ENCODE data around the gene RXFP3.
A peak's percentile ranks its signal among the peaks of the same experiment; 100 is the strongest.

The RXFP3 gene

GRCh38 chr5:33931136-33931535 lies 5.0 kb upstream of the RXFP3 start:
- TF ChIP-seq MAX (IDR thresholded peaks at IDR 0.05; ENCODE audit: low read depth, low read length), result no peak
- no peak for TF ChIP-seq POLR2A (IDR thresholded peaks at IDR 0.05; ENCODE audit: extremely low read depth, insufficient read length)
- no peak for TF ChIP-seq MYC (IDR thresholded peaks at IDR 0.05; ENCODE audit: low read depth, low read length)
- no peak for TF ChIP-seq CTCF (IDR thresholded peaks at IDR 0.05; ENCODE audit: low read depth, low read length)
- H3K4me3 ChIP-seq (ENCODE audit: low read depth, low read length), result no peak overlapping the region
- no peak for DNase-seq (ENCODE audit: low read depth)

DNA sequence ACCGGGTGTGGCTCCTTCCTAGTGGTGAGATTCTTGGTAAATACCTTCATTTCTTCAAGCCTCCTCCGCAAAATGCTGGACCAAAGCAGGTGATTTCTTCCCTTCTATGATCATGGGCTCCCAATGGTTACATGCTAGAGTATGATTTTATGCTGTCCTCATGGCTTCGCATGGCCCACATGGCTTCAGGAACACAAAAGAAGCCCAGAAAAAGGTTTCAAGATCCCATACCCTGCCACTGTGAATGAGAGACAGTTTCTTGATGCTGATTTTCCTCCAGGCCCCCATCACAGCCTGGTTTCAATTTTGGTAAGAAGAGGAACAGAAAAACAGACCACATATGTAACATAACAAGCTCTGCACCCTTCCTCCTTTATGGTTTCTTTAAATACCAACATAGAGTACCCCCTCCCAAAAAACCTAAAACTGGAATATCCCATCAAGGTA lies 2.4 kb upstream of the RXFP3 start:
- TF ChIP-seq CTCF (IDR thresholded peaks at IDR 0.05; ENCODE audit: low read depth, low read length) (no peak), POLR2A (IDR thresholded peaks at IDR 0.05; ENCODE audit: extremely low read depth, insufficient read length) (no peak), MAX (IDR thresholded peaks at IDR 0.05; ENCODE audit: low read depth, low read length) (no peak), MYC (IDR thresholded peaks at IDR 0.05; ENCODE audit: low read depth, low read length) (no peak)
- DNase-seq (ENCODE audit: low read depth), result no peak

GRCh38 chr5:33934176-33934575 lies 2.0 kb upstream of the RXFP3 start:
- H3K4me3 ChIP-seq (ENCODE audit: low read depth, low read length), result no peak overlapping the region
- DNase-seq (ENCODE audit: low read depth), result no peak
- no peak for TF ChIP-seq CTCF (IDR thresholded peaks at IDR 0.05; ENCODE audit: low read depth, low read length)
- no peak for TF ChIP-seq MYC (IDR thresholded peaks at IDR 0.05; ENCODE audit: low read depth, low read length)
- no peak for TF ChIP-seq POLR2A (IDR thresholded peaks at IDR 0.05; ENCODE audit: extremely low read depth, insufficient read length)

More for the DNA sequence above, 2.4 kb upstream of the RXFP3 start:
- no peak overlapping the region for H3K4me3 ChIP-seq (ENCODE audit: low read depth, low read length)

GRCh38 chr5:33936004-33936380 lies 194 bp upstream of the RXFP3 start:
- peak; percentile 33 for DNase-seq (ENCODE audit: low read depth)
- no peak overlapping the region for H3K4me3 ChIP-seq (ENCODE audit: low read depth, low read length)
- TF ChIP-seq MYC (IDR thresholded peaks at IDR 0.05; ENCODE audit: low read depth, low read length), result no peak
- no peak for TF ChIP-seq MAX (IDR thresholded peaks at IDR 0.05; ENCODE audit: low read depth, low read length)
- TF ChIP-seq CTCF (IDR thresholded peaks at IDR 0.05; ENCODE audit: low read depth, low read length), result no peak
- no peak for TF ChIP-seq POLR2A (IDR thresholded peaks at IDR 0.05; ENCODE audit: extremely low read depth, insufficient read length)

- no peak for DNase-seq (ENCODE audit: low read depth)
- no peak overlapping the region for H3K4me3 ChIP-seq (ENCODE audit: low read depth, low read length)
- no peak for TF ChIP-seq POLR2A (IDR thresholded peaks at IDR 0.05; ENCODE audit: extremely low read depth, insufficient read length)
- no peak for TF ChIP-seq MYC (IDR thresholded peaks at IDR 0.05; ENCODE audit: low read depth, low read length)
- TF ChIP-seq CTCF (IDR thresholded peaks at IDR 0.05; ENCODE audit: low read depth, low read length), result no peak
- no peak for TF ChIP-seq MAX (IDR thresholded peaks at IDR 0.05; ENCODE audit: low read depth, low read length)
Measured at GRCh38 chr5:33937017-33937706, 976 bp downstream of the RXFP3 start.
